Mesenchymal stem cell (in vitro differentiated cells and primary cell): ENCODE data around the gene ETS1.
A peak's percentile ranks its signal among the peaks of the same experiment; 100 is the strongest.

Experiments
- DNase-seq: peaks from one replicate; pipeline ENCODE4 v3.0.0-alpha.2; 2013
- H2AFZ ChIP-seq: one replicate; pipeline ENCODE4 v1.6.1; 2013; ENCODE audit warnings: low read depth, mild to moderate bottlenecking, control low read depth, inconsistent platforms, low read length, moderate library complexity
- H2AK5ac ChIP-seq: 2 replicates; pipeline ENCODE4 v1.6.1; 2013; ENCODE audit warnings: low read length, moderate library complexity, mild to moderate bottlenecking, inconsistent platforms; ENCODE audit not compliant: severe bottlenecking
- H2BK120ac ChIP-seq: one replicate; pipeline ENCODE4 v1.6.1; 2013; ENCODE audit warnings: low read depth, mild to moderate bottlenecking, inconsistent platforms, low read length, moderate library complexity
- H2BK12ac ChIP-seq, 2 experiments: one replicate each; pipeline ENCODE4 v1.6.1; 2013; ENCODE audit warnings: inconsistent platforms in 2 of 2, low read length in 2 of 2, mild to moderate bottlenecking in 2 of 2, moderate library complexity in 2 of 2, control low read depth in 1 of 2
- H2BK15ac ChIP-seq: one replicate; pipeline ENCODE4 v1.6.1; 2013; ENCODE audit warnings: mild to moderate bottlenecking, low read depth, inconsistent platforms; ENCODE audit not compliant: poor library complexity, severe bottlenecking
- H2BK5ac ChIP-seq: 2 replicates; pipeline ENCODE4 v1.6.1; 2013; ENCODE audit warnings: low read depth, mild to moderate bottlenecking, low read length, control low read depth, inconsistent platforms; ENCODE audit not compliant: poor library complexity, severe bottlenecking
- H3K14ac ChIP-seq, 2 experiments: one replicate each; pipeline ENCODE4 v1.6.1; 2013; ENCODE audit warnings: inconsistent platforms in 2 of 2, low read length in 2 of 2, control low read depth in 1 of 2, mild to moderate bottlenecking in 1 of 2, moderate library complexity in 1 of 2
- H3K18ac ChIP-seq, 2 experiments: one replicate each; pipeline ENCODE4 v1.6.1; 2013; ENCODE audit warnings: inconsistent platforms in 2 of 2, low read length in 2 of 2, control low read depth in 1 of 2, low read depth in 1 of 2, mild to moderate bottlenecking in 1 of 2
- H3K23ac ChIP-seq, 2 experiments: one replicate each; pipeline ENCODE4 v1.6.1; 2013; ENCODE audit warnings: inconsistent platforms in 2 of 2, low read length in 2 of 2, mild to moderate bottlenecking in 2 of 2, moderate library complexity in 2 of 2, control low read depth in 1 of 2
- H3K27ac ChIP-seq: 2 replicates; pipeline ENCODE4 v1.5.1; 2013; ENCODE audit warnings: mild to moderate bottlenecking, moderate library complexity, low read length, control low read depth, inconsistent platforms; ENCODE audit not compliant: poor library complexity, severe bottlenecking
- H3K27me3 ChIP-seq, 2 experiments: 2 replicates each; pipeline versions ENCODE4 v1.6.1 to v1.7.0; 2013; ENCODE audit warnings: low read length in 2 of 2, mild to moderate bottlenecking in 2 of 2, moderate library complexity in 2 of 2, control low read depth in 1 of 2, inconsistent platforms in 1 of 2; ENCODE audit not compliant: control insufficient read depth in 1 of 2, insufficient read depth in 1 of 2
- H3K36me3 ChIP-seq, 2 experiments: 2 replicates each; pipeline versions ENCODE4 v1.6.1 to v1.7.0; 2013; ENCODE audit warnings: low read length in 2 of 2, control low read depth in 1 of 2, inconsistent platforms in 1 of 2, low read depth in 1 of 2, mild to moderate bottlenecking in 1 of 2; ENCODE audit not compliant: insufficient read depth in 2 of 2, control insufficient read depth in 1 of 2
- H3K4ac ChIP-seq, 2 experiments: one replicate each; pipeline ENCODE4 v1.6.1; 2013; ENCODE audit warnings: inconsistent platforms in 2 of 2, low read length in 2 of 2, mild to moderate bottlenecking in 2 of 2, moderate library complexity in 2 of 2, control low read depth in 1 of 2, low read depth in 1 of 2
- H3K4me1 ChIP-seq: 2 replicates; pipeline ENCODE4 v1.6.1; 2013; ENCODE audit warnings: low read depth, low read length, control low read depth; ENCODE audit not compliant: control insufficient read depth, insufficient read depth
- H3K4me2 ChIP-seq: 2 replicates; pipeline ENCODE4 v1.6.1; 2013; ENCODE audit warnings: low read length, mild to moderate bottlenecking, inconsistent platforms; ENCODE audit not compliant: poor library complexity, severe bottlenecking
- H3K4me3 ChIP-seq, 2 experiments: 2 replicates each; pipeline versions ENCODE4 v1.5.1 to v1.7.0; 2013; ENCODE audit warnings: low read length in 2 of 2, mild to moderate bottlenecking in 2 of 2, control low read depth in 1 of 2, low read depth in 1 of 2; ENCODE audit not compliant: insufficient read depth in 1 of 2
- H3K79me1 ChIP-seq: replicated peaks from 2 replicates; pipeline ENCODE4 v1.6.1; 2013; ENCODE audit warnings: mild to moderate bottlenecking, control low read depth, low read length, inconsistent platforms; ENCODE audit not compliant: poor library complexity, severe bottlenecking
- H3K9ac ChIP-seq: 2 replicates; pipeline ENCODE4 v1.7.0; 2013; ENCODE audit warnings: mild to moderate bottlenecking, low read length, moderate library complexity
- H3K9me3 ChIP-seq: 2 replicates; pipeline ENCODE4 v1.7.0; 2013; ENCODE audit warnings: mild to moderate bottlenecking, low read length; ENCODE audit not compliant: control insufficient read depth
- H4K8ac ChIP-seq: one replicate; pipeline ENCODE4 v1.6.1; 2013; ENCODE audit warnings: inconsistent platforms, mild to moderate bottlenecking, low read length, moderate library complexity
- H4K91ac ChIP-seq: one replicate; pipeline ENCODE4 v1.6.1; 2013; ENCODE audit warnings: mild to moderate bottlenecking, low read length, inconsistent platforms
- WGBS: methylation state at CpG from one replicate; pipeline ENCODE4 v1.1.7; 2013; ENCODE audit warnings: mixed read lengths; 5-methylcytosine and 5-hydroxymethylcytosine counted together

The ETS1 gene

DNA sequence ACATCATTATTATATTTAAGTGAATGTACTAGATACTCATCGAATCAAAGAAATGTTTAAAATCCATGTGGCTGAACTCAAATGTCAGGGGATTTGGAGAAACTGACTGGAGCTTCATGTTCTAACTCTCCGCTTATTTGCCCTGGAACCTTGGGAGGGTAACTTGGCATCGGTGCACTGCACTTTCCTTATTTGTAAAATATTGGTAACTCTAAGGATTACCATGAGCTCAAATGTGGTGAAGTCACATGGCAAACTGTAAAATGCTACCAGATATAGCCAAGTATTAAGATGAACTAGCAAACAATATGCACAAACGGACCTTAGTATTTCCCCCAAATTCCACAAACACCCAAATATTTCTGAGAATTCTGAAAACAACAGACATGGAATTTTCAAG is 75.6 kb downstream of the ETS1 start:
- Histone ChIP-seq H3K9ac (no peak overlapping the region), H4K8ac (no peak overlapping the region), H3K27me3 (no peaks in the 10 kb centered on the region), H2BK12ac (no peak overlapping the region), H4K91ac (no peak overlapping the region), H3K27ac (no peak overlapping the region), H3K79me1 (no peaks in the 10 kb centered on the region), H3K14ac (no peak overlapping the region), H3K4me2 (no peak overlapping the region), H3K36me3 (peaks cover 7 to 19% of the 10 kb centered on the region in 2 experiments), H2BK120ac (no peak overlapping the region), H3K4me1 (peaks cover 15% of the 10 kb centered on the region), H3K4me3 (no peak overlapping the region), H2BK5ac (no peak overlapping the region), H2AFZ (no peak overlapping the region), H3K9me3 (no peaks in the 10 kb centered on the region), H3K23ac (no peak overlapping the region), H2AK5ac (no peak overlapping the region), H3K18ac (no peak overlapping the region), H2BK15ac (no peak overlapping the region), H3K4ac (no peak overlapping the region)
- WGBS: 96% methylated on average over 4 of the region's 4 CpGs
- DNase-seq: no peak

GRCh38 chr11:128509621-128510389 is 77.6 kb downstream of the ETS1 start:
- Histone ChIP-seq H3K18ac (peak overlapping the region in 1 of 2 experiments; percentile 18), H3K79me1 (peaks cover 2% of the 10 kb centered on the region), H3K9ac (no peak overlapping the region), H3K4me2 (no peak overlapping the region), H2AK5ac (peak overlapping the region; percentile 68), H2BK5ac (no peak overlapping the region), H3K27me3 (no peaks in the 10 kb centered on the region), H4K91ac (no peak overlapping the region), H2BK15ac (no peak overlapping the region), H3K4ac (no peak overlapping the region), H3K36me3 (peaks cover 21 to 32% of the 10 kb centered on the region in 2 experiments), H3K4me3 (no peak overlapping the region), H4K8ac (no peak overlapping the region), H3K27ac (no peak overlapping the region), H2BK120ac (no peak overlapping the region), H2BK12ac (peak overlapping the region; percentile 37 to 78), H3K14ac (no peak overlapping the region), H3K9me3 (no peaks in the 10 kb centered on the region), H3K4me1 (peaks cover 22% of the 10 kb centered on the region), H3K23ac (no peak overlapping the region), H2AFZ (no peak overlapping the region)
- WGBS: 8% methylated on average over 1 of the region's 2 CpGs
- DNase-seq: no peak

DNA sequence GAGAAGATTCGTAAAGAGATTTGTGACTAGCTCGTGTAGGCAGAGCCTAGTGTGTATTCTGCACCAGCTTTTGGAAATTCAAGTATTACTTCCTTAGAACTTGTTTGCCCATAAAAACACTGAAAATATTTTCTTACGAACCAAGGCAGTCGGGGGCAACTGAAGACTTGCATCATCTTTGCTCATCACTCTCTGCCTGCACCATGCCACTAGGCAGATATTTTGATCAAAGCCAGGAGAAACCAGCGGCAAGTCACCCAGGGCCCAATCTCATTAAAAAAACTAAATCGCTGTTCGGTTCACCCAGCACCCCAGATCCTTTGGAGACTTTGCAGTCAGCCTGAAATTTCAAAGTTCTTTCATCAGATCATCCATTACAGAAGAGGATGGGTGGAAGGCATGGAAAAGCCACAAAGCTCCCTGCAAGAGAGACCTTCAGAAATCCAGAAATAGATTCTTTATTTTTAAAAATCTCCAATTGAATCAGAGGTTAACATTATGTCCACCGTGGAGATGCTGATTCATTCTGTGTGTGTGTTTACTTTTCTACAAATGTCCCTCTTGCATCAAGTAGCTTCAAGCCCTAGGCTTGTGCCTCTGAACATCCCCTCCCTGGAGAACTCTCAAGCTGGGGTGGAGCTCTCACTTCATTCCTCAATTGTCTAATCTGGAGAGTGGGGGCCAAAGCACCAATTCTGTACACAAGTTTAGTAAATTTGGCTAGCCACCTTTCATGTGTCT is 78.4 kb downstream of the ETS1 start:
- peak overlapping the region; percentile 82 for H3K9ac ChIP-seq
- H3K4me2 ChIP-seq: no peak overlapping the region
- no peaks in the 10 kb centered on the region for H3K27me3 ChIP-seq
- no peak overlapping the region for H2AFZ ChIP-seq
- WGBS: 76% methylated on average over 8 of the region's 8 CpGs
- H3K14ac ChIP-seq: no peak overlapping the region
- peaks cover 21 to 33% of the 10 kb centered on the region in 2 experiments for H3K36me3 ChIP-seq
- H3K4ac ChIP-seq: no peak overlapping the region
- peak overlapping the region in 1 of 2 experiments; percentile 56 for H3K18ac ChIP-seq
- peak overlapping the region in 1 of 2 experiments; percentile 25 for H3K4me3 ChIP-seq
- no peak overlapping the region for H4K91ac ChIP-seq
- H2BK120ac ChIP-seq: no peak overlapping the region
- peak; percentile 84 for DNase-seq
- peaks cover 24% of the 10 kb centered on the region for H3K4me1 ChIP-seq
- peak overlapping the region in 1 of 2 experiments; percentile 26 for H3K23ac ChIP-seq
- H3K27ac ChIP-seq: peak overlapping the region; percentile 7
- no peaks in the 10 kb centered on the region for H3K9me3 ChIP-seq
- H3K79me1 ChIP-seq: peaks cover 2% of the 10 kb centered on the region
- peak overlapping the region in 1 of 2 experiments; percentile 18 for H2BK12ac ChIP-seq
- peak overlapping the region; percentile 49 for H2AK5ac ChIP-seq
- H2BK15ac ChIP-seq: no peak overlapping the region
- H2BK5ac ChIP-seq: no peak overlapping the region
- H4K8ac ChIP-seq: no peak overlapping the region

DNA sequence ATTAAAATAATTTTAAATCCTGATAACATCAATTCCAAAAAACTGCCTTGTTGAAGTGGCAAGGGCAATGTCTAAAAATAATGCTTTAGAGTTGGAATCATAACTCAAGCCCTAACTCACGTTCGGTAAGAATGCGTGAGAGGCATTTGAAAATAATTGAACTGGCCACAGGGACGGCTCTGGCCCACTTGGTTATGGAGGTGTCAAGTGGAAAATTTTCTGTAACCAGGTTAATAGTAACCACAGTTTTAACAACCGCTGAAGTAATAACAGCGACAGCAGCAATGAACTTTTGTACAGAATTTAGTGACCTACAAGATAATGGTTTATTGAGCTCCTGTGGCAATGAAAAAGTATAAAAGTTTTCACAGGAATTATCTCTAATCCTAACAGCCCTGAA is 79.4 kb downstream of the ETS1 start:
- no peaks in the 10 kb centered on the region for H3K27me3 ChIP-seq
- H3K18ac ChIP-seq: no peak overlapping the region
- H3K4me3 ChIP-seq: peak overlapping the region in 1 of 2 experiments; percentile 62
- no peak for DNase-seq
- no peak overlapping the region for H3K4ac ChIP-seq
- H3K79me1 ChIP-seq: peaks cover 2% of the 10 kb centered on the region
- 25% methylated on average over 4 of the region's 6 CpGs for WGBS
- no peaks in the 10 kb centered on the region for H3K9me3 ChIP-seq
- no peak overlapping the region for H3K23ac ChIP-seq
- no peak overlapping the region for H2BK15ac ChIP-seq
- no peak overlapping the region for H4K8ac ChIP-seq
- no peak overlapping the region for H2BK120ac ChIP-seq
- H2BK12ac ChIP-seq: no peak overlapping the region
- peak overlapping the region; percentile 60 for H3K4me2 ChIP-seq
- H2AFZ ChIP-seq: no peak overlapping the region
- H3K14ac ChIP-seq: no peak overlapping the region
- H3K27ac ChIP-seq: peak overlapping the region; percentile 85
- H3K36me3 ChIP-seq: peaks cover 20 to 23% of the 10 kb centered on the region in 2 experiments
- peaks cover 30% of the 10 kb centered on the region for H3K4me1 ChIP-seq
- peak overlapping the region; percentile 82 for H3K9ac ChIP-seq
- H2BK5ac ChIP-seq: no peak overlapping the region
- no peak overlapping the region for H2AK5ac ChIP-seq
- H4K91ac ChIP-seq: no peak overlapping the region
